ENCODE measurements around the gene EID2B.

EID2B gene, protein sequence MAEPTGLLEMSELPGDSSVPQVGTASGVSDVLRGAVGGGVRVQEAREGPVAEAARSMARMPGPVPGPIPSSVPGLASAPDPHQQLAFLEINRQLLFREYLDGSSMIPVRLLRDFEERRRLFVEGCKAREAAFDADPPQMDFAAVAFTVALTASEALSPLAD

DNA sequence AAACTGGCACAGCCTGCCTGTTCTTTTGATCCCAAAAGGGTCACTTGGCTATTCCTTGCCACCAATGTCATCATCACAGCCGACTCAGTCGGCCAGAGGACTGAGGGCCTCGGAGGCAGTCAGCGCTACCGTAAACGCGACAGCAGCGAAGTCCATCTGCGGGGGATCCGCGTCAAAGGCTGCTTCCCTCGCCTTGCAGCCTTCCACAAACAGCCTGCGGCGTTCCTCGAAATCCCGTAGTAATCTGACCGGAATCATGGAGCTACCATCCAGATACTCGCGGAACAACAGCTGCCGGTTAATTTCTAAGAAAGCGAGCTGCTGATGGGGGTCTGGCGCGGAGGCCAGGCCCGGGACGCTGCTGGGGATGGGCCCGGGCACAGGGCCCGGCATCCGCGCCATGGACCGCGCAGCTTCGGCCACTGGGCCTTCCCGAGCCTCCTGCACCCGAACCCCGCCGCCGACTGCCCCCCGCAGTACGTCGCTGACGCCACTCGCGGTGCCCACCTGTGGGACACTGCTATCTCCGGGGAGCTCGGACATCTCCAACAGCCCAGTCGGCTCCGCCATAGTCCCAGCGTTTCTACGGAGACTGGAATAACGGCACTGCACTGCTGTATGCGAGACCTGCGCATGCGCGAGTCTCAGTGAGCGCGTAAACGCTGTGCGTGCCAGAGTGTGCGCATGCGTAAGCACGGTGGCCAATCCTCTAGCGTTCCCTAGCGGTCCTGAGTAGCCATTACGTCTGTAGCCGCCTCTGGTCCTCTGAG is at the start of gene EID2B:
EID2B (minus strand) TSS at position 620 of the 770 bp plus-strand sequence; CDS start at position 570, 50 bp downstream.
- DNase-seq = peak; percentile 90

DNA sequence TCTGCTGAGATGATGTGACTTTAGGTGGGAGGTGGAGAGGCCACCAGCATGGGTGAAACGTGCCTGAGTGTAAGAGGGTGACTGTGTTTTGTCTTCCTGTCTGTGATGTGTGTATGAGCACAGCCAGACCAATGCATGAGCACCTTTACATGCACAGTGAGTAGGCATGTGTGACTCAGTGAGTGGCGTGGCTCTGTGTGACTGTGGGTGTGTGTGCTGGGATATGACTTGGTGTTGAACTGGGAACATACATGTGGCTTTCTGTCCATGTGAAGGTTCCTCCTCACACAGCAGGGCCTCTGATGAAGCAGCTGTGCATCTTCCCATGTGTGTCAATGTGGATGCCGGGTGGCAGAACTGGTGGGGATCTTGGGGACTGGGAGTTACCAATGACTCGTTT is 49.8 kb upstream of the EID2B start:
- no peak for DNase-seq

DNA sequence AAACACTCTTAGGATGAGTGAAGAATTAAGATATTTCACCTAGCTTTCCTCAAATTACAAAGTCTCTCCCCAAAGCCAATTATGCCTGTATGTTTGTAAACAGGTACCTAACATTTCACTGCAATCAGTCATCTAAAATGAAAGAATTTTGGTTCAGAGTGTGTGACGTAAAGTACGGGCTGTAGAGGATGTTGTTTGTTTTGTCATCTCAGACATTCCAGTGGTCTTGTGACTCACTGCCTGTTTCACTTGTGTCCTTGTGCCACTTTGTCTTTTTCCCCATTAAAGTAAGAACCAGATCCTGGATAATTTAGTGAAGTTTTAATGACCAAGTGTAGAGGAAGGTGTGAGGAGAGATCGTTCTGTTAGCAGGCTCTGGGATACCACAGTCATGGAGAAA is 36.0 kb upstream of the EID2B start:
- DNase-seq = no peak

DNA sequence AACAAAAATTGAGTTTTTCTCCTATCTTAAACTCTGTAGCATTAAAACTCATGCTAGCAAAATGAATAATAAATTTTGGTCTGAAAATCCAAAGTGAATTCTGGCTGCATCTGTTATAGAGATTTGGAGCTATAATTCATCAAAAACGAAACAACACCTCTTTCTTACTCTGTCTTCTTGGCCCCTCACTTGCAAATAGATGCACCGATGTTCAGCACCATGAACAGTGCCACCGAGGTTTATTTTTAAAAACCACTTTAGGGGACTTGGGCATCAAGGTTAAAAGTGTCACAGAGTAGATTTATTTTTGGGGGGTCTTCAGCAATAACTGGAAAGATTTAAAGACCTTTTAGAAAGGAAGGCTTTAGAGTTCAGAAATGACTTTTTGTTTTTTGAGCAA is 33.4 kb upstream of the EID2B start:
- no peak for DNase-seq

DNA sequence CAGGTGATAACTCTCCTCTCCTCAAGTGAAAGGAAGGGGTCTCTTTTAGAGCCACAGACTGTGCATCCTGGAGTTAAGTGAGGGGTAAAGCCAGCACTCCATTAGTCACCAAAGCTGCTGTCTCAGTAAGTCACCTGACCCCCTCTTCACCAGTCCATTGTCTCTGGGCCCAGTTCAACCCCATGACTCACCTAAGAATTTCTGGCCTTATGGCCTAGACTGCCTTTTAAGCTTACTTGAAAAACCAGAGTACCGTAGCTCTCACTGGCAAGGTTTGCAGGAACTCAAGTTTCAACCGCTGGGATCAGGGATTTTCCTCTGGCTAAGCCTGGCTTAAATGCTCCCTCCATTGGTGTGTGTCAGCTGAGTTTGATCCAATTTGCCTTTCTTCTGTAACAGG is 30.8 kb upstream of the EID2B start:
- no peak for DNase-seq

DNA sequence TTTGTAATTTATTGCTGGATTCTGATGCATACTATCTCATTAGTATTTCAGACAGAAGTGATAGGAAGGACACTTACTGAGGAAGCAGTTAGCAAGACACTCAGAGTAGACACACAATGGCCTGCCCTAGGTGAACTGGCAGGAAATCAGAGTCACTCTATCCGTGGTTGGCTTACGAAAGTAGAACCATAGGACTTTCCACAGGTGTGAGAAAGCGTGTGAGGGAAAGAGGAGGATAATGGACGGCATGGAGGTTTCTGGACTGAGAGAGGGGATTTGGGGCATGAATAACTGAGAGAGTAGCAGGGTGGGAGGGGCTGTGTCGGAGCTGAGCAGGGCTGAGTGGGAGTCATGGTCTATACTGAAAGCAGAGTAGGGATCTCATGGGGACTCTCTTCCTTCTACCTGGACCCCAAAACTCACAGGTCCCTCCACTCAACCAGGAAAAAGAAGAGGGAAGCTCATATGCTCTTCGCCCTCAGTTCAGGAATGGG is 26.0 kb upstream of the EID2B start:
- DNase-seq = no peak

DNA sequence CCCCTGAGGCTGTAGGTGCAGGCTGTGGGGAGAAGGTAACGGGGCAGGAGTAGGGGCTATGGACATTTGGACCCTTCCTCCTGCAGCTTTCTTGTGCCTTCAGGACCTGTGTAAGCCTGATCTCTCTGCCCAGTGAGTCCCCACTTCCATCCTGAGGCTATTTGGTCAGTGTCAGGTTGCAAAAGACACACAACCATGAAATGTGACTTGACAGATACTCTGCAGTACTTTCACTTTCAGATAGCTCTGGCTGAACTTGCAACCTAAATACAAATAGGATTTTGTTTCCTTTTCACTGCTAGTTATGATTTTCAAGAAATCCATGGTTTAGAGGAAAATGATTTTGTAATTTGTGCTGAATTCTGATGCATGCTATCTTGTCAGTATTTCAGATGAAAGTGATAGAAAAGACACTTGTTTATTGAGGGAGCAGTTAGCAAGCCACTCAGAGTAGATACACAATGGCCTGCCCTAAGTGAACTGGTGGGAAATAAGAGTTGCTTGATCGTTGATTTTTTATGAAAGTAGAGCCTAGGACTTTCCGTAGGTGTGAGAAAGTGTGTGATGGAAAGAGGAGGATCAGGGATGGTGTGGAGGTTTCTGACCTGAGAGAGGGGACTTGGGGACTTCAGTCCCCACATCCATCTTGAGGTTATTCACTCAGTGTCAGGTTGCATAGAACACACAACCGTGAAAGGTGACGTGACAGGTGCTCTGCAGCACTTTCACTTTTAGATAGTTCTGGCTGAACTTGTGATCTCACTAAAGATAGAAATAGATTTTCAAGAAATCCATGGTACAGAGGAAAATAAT is 25.4 kb upstream of the EID2B start:
- DNase-seq = no peak

DNA sequence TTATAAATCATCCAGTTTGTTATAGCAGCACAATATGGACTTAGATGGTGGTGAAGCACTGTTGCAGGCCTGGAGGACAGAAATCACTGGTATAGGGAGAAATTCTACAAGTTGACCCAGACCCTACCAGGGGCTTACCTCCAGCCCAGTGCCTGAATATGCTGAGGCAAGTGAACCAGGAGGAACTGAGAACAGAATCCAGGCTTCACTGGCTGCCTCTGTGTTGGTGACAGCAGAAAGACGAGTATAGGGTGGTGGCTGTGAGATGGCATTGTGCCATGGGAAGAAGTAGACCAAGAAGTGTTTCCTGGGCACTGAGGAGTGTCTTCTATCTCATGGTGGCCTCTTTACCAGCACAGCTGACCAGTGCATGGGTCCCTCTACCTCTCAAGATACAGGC is 23.2 kb upstream of the EID2B start:
- no peak for DNase-seq

DNA sequence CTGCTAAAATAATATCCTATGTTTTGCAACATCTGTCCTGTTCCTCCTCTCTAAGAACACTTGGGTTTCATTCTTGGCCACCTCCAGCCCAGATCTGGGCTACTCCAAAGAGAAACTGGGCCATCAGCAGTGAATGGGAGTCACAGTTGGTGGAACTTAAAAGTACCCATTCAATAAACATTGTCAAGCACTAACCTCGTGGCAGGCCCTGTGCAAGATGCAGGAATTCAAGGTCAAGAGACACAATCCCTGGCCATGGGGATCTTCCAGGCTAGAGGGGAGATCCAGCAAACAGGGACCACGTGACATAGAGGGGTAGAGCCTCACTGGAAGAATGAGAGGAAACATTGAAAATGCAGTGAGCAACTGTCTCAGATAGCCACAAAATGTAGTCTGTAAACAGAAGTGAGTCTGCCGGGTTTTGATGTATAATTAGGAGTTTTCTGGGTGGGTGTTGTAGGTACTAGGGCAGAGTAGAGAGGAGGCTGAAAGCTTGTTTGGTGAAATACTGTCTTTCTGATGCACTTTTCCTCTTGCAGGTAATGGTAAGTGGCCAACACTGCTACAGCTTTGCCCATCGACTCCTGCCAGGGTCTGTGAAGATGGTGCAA is 22.2 kb upstream of the EID2B start:
- DNase-seq = no peak

DNA sequence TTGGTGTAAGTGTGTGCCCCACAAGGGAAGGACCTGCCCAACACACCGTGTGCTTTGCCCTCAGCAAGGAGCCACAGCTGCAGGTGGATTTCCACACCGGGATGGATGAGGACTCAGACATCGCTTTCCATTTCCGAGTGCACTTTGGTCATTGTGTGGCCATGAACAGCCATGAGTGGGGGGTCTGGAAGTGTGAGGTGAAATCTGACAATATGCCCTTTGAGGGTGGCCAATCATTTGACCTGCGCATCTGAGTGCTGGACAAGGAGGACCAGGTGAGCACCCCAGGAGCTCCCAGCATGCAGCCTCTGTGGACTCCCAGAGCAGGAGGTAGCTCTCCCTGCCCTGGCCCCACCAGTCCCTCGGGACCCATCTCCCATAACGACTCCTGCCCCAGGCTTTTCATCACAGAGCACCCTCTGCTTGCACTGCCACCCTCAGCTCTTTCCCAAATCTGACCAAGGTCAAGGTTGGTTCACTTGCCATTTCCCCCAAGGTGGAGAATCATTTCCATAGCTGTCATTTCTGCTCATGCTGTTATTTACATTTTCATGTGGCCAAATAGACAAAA is 20.5 kb upstream of the EID2B start:
- DNase-seq = no peak

DNA sequence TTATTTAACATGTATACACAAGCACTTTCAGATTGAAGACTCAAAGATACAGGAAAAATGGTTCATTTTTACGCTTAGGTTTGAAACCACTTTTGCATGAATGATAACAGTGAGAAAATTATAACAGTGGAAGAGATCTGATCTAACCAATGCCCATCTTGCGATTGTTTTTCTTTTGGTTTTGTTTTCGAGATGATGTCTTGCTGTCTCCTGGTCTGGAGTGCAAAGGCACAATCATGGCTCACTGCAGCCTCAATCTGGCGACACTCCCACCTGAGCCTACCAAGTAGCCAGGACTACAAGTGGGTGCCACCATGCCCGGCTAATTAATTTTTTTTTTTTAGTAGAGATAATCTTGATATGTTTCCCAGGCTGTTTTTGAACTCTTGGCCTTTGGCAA is 17.5 kb upstream of the EID2B start:
- DNase-seq = no peak

DNA sequence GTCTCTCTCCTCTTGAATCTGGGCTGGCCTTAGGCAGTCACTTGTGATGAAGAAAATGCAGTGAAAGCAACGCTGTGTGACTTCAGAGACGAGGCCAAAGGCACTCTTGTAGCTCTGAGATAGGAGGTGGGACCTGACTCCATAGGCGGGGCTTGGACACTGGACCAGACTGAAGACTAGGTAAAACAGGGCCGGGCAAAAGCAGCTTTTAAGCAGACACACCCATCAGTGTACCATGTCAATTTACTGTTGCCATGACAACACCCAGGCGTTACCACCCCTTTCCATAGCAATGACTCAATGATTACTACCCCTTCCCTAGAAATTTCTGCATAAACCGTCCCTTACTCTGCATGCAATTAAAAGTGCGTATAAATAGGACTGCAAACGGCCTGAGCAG is 13.9 kb upstream of the EID2B start:
- DNase-seq = no peak

DNA sequence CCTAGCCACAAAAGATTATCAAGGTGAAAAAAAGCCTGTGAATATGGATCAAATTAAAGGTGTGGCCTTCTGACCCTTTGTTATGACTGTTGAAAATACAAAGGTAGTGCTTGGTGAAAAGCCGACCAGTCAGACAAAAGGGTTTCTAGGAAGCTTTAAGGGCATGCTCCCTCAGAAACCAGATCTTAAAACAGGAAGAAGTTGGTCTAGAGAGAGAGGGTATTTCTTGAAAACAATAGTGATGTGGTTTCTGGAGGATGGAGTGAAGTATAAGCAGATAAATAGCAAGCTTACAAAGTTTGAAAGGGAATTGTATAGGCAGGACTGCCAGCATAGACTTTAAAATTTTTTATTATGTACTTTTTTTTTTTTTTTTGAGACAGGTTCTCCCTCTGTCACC is 12.3 kb upstream of the EID2B start:
- no peak for DNase-seq

DNA sequence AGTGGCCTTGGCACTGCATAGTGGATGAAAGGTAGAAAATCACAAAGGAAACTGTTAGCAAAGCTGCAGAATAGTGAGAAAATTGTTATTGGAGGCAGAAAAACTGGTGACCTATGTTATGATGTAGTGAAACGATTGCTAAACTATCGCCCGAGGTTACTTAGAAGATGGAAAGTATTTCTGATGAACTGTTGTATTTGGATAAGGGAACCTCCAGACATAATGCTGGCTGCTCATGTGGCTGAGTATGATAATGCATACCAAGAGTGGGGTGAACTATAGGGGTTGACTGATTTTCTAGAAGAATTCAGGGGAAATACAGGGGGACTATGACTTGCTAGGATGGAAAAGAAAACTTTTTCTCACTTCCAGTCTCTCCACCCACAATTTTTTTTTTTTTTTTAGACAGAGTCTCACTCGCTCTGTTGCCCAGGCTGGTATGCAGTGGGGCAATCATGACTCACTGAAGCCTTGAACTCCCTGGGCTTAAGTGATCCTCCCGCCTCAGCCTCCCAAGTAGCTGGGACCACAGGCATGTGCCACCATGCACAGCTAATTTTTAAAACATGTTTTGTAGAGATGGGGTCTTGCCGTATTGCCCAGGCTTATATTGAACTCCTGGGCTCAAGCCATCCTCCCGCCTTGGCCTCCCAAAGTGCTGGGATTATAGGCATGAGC is 11.7 kb upstream of the EID2B start:
- DNase-seq = no peak

DNA sequence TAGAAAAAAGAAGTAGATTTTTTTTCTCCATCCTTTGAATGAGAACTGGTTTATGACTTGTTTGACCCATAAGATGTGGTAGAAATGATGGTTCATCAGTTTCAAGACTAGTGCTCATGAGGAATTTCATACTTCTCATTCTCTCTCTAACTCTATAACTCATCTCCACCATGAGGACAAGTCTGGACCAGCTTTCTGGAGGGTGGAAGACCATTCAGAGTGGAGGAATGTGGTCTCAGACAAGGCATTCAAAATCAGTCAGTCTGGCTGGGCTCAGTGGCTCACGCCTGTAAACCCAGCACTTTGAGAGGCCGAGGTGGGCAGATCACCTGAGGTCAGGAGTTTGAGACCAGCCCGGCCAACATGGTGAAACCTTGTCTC is 10.8 kb upstream of the EID2B start:
- no peak for DNase-seq

DNA sequence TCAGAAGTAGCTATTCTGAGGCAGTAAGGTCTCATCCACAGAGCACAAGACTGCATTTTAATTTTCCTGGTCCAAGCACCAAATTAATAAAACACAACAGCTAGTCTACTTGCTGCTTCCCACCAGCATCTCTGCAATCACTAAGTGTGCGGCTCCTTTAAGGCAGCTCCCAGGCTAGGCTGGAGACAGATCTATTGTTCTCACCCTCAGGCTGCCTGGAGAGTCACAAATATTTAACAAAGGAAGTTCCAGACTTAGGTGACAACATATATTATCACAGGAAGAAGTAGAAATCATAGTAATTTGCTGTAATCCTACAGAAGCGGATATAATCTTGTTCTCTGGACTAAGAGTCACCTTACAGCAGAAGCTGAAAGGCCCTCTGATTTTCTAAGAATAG is 9.6 kb upstream of the EID2B start:
- DNase-seq = no peak

DNA sequence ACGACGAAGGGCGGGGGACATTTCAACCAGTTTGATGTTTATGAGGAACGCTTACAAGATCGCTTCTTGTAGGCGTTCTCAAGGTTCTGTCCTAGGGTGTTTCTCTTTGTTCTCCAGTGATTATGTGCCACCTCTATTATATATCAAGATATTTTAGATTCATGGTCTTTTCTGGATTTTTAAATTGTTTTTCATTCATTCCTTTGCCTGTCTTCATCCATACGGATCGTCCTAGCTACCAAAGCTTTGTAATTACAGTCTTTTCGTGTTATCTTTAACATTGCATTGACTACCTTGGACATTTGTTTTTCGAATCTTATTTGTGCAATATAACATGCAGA is 7.7 kb upstream of the EID2B start:
- DNase-seq = no peak

DNA sequence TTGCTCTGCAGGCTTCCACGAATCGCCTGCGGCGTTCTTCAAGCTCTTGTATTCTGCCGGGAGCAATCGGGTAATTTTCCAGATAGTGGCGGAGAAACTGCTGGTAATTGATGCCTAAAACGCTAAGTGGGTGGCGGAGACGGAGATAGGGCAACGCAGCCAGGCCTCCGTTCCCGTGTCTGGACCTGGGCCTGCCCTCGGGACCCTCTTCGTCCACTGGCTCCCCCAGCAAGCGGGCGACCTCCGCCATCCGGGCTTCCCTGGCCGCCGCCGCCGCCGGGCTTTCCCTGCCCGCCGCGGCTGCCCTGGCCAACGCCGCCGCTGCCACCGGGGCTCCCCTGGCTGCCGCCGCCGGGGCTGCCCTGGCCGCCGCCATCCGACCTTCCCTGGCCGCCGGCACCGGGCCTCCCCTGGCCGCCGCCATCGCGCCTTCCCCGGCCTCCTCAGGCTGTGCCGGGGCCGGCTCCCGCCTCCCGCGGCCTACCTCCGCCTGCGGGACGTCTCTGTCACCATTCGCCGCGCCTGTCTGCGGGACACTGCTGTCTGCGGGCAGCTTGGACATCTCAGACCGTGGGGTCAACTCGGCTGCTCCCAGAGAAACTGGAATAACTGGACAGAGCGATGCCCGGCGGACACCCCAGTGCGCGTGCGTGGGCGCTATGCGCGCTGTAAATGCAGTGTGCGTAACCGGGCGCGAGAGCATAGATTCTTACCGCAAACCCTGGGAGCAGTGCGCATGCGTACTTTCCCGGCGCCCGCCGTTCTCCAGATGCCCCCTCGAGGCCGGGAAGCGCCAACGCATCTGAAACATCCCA is 7.1 kb upstream of the EID2B start, which contains the start of gene EID2:
EID2 (minus strand) TSS at position 644 of the 815 bp plus-strand sequence; CDS start at position 562, 82 bp downstream.
- peak; percentile 79 for DNase-seq

DNA sequence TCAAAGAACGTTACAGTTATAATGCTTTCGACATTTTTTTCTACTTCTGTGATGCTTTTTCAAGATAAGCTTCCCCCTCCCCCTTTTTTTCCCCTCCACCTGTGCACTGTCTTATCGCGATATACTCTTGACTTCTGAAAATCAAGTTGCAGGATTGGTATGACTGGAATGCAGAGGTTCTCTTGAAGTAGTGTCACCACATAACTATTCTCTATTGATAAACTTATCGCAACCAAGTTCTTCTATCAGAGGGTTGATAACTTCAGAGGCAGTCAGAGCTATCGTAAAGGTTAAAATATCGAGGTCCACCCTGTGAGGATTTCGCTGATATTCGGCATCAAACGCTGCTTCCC is 6.5 kb upstream of the EID2B start:
- DNase-seq = no peak

DNA sequence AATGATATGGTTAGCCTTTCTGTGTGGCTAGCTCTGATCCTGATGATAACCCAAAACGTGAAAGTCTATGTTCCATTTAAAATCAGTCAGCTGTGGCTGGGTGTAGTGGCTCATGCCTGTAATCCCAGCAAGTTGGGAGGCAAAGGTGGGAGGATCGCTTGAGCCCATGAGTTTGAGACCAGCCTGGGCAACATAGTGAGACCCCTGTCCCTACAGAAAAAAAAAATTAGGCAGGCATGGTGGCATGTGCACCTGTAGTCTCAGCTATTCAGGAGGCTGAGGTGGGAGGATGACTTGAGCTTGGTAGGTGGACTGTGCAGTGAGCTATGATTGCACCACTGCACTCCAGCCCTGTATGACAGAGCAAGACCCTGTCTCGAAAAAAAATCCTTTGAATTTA is 1.1 kb upstream of the EID2B start:
- DNase-seq = no peak

DNA sequence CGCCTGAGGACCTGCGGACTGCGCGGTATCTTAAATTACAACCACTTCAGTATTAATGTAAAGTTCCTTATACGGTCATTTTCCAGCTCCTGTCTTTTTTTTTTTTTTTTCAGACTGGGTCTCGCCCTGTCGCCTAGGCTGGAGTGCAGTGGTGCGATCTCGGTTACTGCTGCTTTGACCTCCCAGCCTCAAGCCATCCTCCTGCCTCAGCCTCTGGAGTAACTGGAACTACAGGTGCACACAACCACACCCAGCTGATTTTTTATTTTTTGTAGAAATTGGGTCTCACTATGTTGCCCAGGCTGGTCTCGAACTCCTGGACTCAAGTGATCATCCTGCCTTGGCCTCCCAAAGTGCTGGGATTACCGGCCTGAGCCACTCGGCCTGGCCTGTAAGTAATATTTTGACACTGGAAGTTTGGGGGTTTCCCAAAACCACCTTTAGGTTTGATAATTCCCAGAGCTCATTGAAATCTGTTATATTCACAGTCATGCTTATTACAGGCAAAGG is 406 bp upstream of the EID2B start:
- no peak for DNase-seq

DNA sequence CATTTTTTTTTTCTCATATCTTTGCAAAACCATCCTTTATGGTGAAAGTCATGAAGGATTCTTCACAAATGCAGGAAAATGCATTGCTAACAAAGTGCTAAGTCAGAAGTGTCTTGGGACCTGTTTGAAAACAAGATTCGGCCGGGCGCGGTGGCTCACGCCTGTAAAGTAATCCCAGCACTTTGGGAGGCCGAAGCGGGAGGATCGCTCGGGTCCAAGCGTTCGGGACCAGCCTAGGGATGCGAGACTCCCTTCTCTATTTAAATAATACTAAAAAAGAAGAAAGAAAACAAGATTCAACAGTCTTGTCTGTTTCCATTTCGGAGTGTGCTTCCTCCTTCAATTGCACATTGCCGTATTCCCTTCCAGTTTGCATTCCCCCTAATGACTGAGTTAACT is 819 bp downstream of the EID2B start:
- DNase-seq = no peak
